Adrenal gland (tissue), 5 donors: ENCODE measurements around the gene PAXIP1.

Source experiments
- POLR2A ChIP-seq, 2 donors: fragments of 450-650 bp; IDR thresholded peaks; one replicate each; pipeline ENCODE4 v1.6.1; 2017; ENCODE audit warnings: antibody characterized with exemption in 2 of 2, mild to moderate bottlenecking in 2 of 2, moderate library complexity in 1 of 2
- TF ChIP-seq, protein P1 (sequence below), 6 experiments: fragments of 450-650 bp in 4 of 6; fragments of 200-600 bp in 2 of 6; sonication (generic) in 1 of 6; IDR thresholded peaks; 1 replicate in 5 of 6; 2 replicates in 1 of 6; pipeline versions ENCODE4 v1.5.1 to v1.8.0; 2016 to 2021; ENCODE audit warnings: antibody characterized with exemption in 6 of 6, mild to moderate bottlenecking in 2 of 6, moderate library complexity in 1 of 6
- donor health status: DM: no; HTN: no; CAD: no.

DNA sequence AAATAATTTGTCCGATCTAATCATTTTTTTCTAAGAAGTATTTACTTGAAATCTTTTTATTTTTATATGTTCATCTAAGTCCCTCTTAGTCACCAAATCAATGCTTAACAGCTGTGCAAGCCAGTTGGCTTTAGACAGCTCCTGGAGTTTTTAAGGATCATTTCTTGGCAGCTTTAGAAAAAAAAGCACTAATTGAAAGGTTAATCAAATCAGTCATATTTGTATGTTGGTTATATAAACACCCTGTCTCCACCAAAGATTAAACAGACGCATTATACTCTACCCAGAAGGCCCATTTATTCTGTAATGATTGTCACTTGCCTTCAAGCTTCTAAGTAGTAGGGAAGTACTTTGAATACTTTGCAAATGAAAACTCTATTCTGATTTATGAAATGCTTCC is 60.2 kb downstream of the PAXIP1 start:
- TF ChIP-seq, protein P1, sequence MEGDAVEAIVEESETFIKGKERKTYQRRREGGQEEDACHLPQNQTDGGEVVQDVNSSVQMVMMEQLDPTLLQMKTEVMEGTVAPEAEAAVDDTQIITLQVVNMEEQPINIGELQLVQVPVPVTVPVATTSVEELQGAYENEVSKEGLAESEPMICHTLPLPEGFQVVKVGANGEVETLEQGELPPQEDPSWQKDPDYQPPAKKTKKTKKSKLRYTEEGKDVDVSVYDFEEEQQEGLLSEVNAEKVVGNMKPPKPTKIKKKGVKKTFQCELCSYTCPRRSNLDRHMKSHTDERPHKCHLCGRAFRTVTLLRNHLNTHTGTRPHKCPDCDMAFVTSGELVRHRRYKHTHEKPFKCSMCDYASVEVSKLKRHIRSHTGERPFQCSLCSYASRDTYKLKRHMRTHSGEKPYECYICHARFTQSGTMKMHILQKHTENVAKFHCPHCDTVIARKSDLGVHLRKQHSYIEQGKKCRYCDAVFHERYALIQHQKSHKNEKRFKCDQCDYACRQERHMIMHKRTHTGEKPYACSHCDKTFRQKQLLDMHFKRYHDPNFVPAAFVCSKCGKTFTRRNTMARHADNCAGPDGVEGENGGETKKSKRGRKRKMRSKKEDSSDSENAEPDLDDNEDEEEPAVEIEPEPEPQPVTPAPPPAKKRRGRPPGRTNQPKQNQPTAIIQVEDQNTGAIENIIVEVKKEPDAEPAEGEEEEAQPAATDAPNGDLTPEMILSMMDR (IDR thresholded peaks at IDR 0.05): no peak
- no peak for TF ChIP-seq POLR2A (IDR thresholded peaks at IDR 0.05)
